HG03066 (cell line): Measurements from ENCODE around the gene NBAS.
"Not testable (repeated sequence)": the region's sequence is repeated elsewhere in the genome, so short reads cannot be mapped to it uniquely, and the experiment has no call there.

Source experiments
- ATAC-seq: cut with Tn5 transposase; IDR thresholded peaks from one replicate; pipeline ENCODE4 v1.9.1; 2021; ENCODE audit warnings: low read depth; ENCODE audit not compliant: unreplicated experiment

NBAS gene

GRCh38 chr2:15279201-15279876 is 281.8 kb downstream of the NBAS start:
- no peak for ATAC-seq

DNA sequence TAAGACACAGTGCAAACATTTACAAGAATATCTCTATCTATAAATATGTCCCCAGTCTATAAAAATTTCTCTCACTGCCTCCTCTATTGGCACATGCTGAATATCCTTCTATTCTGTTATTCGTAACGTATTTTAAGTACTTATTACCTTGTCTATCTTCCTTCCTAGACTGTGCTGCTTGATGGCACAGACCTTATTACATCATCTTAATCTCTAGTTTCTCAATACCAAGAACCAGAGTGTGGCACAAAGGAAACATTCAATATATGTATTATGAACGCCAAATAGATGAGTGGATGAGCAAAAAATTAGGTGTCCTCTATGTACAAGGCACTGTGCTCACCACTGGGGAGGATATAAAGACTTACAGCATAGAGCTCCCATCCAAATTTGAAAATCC is 282.8 kb downstream of the NBAS start:
- ATAC-seq, result no peak

GRCh38 chr2:15275346-15275745 is 285.8 kb downstream of the NBAS start:
- no peak for ATAC-seq

DNA sequence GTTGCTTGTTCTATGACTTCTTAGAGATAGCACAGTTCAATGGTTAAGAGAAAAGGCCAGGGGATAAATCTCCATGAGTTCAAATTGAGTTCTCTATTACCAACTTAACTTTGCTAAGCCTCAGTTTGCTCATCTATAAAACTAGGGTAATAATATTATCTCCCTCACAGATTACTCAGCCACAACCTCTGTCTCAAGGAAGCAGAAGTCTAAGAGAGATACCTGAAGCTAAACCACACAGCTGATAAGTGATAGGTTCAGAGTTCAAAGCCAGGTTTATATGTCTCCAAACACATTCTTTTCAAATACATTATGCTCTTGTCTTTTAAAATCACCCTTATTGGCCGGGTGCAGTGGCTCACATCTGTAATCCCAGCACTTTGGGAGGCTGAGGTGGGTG is 287.7 kb downstream of the NBAS start:
- no peak for ATAC-seq

- ATAC-seq, result no peak
These were observed 288.2 kb downstream of the NBAS start for GRCh38 chr2:15272942-15273341.

DNA sequence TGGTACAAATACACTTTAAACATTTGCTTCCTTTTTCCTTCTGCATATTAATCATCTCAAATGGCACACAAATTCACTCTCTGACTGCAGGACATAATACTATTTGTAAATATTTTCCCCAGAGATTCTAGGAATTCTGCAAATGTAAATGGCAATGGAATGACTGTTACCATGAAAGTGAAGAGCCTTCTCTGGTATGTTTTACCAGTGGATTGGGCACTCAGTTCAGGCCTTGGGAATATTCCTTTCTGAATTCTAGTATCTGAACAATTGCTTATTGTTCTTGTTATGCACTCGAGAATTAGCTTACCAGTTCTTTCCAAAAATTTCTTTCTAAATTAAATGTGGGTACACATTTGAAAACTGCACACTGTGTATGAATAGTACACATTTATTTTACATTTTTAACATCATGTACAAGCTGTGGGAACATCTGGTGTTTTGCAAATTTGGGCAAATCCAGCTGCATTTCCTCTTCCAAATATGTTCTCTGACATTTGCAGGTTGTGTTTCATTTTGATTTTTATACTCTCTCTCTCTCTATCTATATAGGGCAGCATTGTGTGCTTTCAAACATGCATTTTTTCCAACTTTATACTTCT is 289.1 kb downstream of the NBAS start:
- ATAC-seq, result no peak

DNA sequence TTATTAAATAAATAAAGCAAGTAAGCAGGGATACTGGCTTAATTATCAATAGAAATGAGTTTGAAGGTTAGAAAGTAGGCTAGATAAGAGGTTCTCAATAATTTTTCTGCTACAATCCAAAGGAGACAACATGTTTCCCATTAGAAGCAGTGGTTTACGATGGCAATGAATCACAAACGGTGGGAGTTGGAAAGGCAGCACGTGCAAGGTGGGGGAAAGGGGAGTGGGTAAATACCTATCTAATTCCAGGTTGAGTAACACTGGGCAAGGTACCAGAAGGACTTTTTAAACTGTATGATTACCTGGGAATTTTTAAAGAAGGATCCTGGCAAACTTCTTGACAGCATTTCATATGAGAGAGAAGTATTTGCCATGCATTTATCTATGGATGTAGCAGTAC is 289.9 kb downstream of the NBAS start:
- no peak for ATAC-seq

GRCh38 chr2:15269043-15269442 is 292.1 kb downstream of the NBAS start:
- ATAC-seq, result no peak

GRCh38 chr2:15265889-15266288 is 295.2 kb downstream of the NBAS start:
- ATAC-seq, result no peak

- ATAC-seq, result no peak
These were observed 297.0 kb downstream of the NBAS start for GRCh38 chr2:15263976-15264685.

DNA sequence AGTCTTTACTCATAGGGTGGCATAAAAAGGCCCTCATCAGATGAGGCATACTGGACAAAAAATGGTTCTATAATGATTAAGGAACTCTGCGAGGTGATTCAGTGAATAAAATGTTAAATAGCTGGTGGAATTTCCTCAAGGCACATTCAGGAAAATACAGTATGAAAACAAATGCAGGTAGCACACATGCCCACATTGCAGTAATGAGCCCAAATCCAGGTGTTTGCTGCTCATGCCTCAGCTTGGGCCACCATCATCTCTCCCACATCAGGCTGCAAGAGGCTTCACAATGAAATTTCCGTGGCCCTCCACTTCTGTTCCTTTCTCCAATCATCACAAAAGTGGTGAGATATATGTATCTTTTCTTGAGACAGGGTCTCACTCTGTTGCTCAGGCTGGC is 298.3 kb downstream of the NBAS start:
- ATAC-seq, result no peak

DNA sequence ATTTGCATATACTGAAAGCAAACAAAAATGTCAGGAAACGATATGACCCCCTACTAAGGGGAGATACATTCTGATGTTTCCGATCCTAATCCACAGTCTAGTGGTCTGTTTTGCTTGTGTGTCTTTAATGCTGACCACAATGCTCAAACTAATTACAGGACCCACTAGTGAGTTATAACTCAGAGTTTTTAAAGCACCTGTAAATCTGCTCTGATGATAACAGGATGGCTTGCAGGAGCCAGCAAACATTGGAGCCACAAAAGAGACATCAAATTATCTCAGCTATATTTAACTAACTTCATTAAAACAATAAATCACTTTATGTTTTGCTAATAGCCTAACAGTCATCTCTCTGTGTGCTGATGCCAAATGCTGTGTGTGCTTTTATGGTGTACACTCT is 300.3 kb downstream of the NBAS start:
- no peak for ATAC-seq

DNA sequence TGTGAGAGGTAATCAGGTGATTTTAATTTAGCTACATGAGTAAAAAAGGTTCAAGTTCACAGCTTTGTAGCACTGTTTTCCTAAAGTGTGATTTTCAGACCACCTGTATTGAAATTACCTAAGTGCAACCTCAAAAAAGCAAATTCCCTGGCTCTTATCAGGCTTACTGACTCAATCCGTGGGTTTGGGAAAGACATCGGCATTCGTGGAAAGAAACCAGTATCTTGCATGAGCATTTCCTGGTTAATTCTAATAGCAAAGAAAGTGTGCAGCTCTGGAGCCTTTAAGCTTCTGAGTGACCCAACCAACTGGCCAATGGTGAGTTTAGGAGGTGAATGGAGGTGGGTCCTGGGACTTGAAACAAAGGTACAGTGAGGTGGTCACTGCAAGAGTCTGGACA is 300.9 kb downstream of the NBAS start:
- no peak for ATAC-seq

- ATAC-seq, result no peak
These were observed 301.8 kb downstream of the NBAS start for GRCh38 chr2:15259356-15259756.

GRCh38 chr2:15258385-15258784 is 302.7 kb downstream of the NBAS start:
- ATAC-seq, result not testable (repeated sequence)

DNA sequence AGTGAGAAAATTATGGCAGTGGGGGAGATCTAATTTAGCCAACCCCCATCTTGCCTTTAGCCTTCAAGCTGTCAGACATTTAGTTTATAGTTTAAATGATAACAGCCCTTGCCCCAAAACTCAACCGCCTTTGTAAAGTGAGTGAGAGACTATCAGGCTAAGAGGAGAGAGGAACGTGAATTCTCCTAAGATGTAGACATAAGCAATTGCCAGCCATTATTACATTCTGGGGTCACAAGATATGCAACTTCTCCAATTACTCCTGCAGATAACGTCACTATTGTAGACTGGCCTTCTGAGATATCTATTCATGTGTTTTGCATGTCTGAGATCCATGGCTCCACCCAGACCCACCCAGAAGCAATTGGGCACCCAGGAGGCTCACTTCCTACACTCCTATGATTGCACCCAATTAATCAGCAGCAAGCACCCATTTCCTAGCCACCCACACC is 307.3 kb downstream of the NBAS start:
- ATAC-seq, result no peak

- no peak for ATAC-seq
These were observed 307.9 kb downstream of the NBAS start for GRCh38 chr2:15253247-15253646.

DNA sequence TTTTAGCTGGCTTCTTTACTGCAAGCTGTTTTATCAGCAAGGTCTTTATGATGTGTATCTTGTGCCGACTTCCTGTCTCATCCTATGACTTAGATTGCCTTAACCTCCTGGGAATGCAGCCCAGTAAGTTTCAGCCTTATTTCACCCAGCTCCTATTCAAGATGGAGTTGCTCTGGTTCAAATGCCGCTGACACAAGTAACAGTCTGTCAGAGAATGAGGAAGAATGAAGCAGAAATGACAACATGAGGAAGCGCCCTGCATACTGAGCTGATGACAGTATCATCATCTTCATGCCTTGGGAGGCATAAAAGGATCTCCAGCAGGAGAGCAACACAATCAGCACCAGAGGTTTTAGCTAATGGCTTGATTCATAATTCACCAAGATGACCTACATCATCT is 309.4 kb downstream of the NBAS start:
- ATAC-seq, result no peak

GRCh38 chr2:15250946-15251345 is 310.2 kb downstream of the NBAS start:
- not testable (repeated sequence) for ATAC-seq

DNA sequence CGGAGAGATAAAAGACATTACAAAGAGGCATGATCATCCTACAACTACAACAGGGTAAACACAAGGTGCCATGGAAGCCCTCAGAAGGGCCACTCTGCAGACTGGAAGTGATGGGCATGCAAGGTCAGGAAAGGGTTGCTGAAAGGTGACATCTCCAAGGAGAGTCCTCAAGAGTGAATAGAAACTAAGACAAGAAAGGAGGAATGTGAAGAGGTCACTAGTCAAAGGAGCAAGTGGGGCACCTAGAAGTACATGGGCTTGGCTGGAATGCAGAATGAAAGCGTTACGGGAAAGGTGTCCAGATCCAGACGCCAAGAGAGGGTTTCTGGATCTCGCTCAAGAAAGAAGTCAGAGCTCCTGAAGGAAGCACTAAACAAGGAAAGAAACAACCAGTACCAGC is 314.3 kb downstream of the NBAS start:
- ATAC-seq, result no peak

- ATAC-seq, result no peak
These were observed 317.4 kb downstream of the NBAS start for GRCh38 chr2:15243762-15244161.

DNA sequence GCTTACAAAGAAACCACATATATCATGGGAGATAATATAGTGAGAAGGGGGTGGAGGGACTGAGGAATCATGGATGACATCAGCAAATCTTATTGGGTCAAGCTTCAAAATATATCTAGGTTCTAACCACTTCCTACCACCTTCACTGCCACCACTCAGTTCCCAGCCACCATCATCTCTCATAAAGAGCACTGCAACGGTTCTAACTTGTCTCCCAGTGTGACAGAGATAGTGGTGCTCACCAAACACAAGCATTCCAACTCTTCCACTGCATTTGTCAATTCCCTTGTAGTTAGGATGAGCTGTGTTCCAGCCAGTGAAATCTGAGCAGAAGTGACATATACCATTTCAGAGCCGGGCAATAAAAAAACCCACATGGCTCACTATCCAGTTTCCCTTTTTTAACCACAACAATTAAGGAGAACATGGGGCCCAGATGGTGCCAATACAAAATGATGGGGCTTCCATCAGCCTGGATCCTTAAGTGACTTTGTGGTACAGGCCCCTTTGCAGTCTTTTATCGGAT is 318.1 kb downstream of the NBAS start:
- ATAC-seq, result no peak
